GM12878 (cell line): ENCODE results near the gene TECPR1.

Experiments
- CTCF ChIP-seq, 3 experiments: IDR thresholded peaks in 2 of 3; conservative IDR thresholded peaks in 1 of 3; 2 replicates each; pipeline ENCODE4 v1.5.1; 2011; ENCODE audit warnings: low read depth in 3 of 3, low read length in 3 of 3, mild to moderate bottlenecking in 3 of 3, control low read depth in 2 of 3, moderate library complexity in 2 of 3, inconsistent platforms in 1 of 3, mixed read lengths in 1 of 3; ENCODE audit not compliant: control insufficient read depth in 2 of 3, insufficient read depth in 1 of 3; ENCODE audit errors: extremely low read depth in 1 of 3
- JUND ChIP-seq: IDR thresholded peaks from 2 replicates; pipeline ENCODE4 v1.6.1; 2012; ENCODE audit warnings: low read depth, mild to moderate bottlenecking, low read length, improper control_type of control experiment, moderate library complexity
- KDM1A ChIP-seq: fragments of 200-600 bp; sonication (generic); IDR thresholded peaks from 2 replicates; pipeline ENCODE4 v1.6.1; 2016; ENCODE audit warnings: borderline replicate concordance
- MLLT1 ChIP-seq: fragments of 450-650 bp; IDR thresholded peaks from 2 replicates; pipeline ENCODE4 v1.6.1; 2016; ENCODE audit warnings: mild to moderate bottlenecking
- PAX8 ChIP-seq: fragments of 450-650 bp; IDR thresholded peaks from 2 replicates; pipeline ENCODE4 v1.6.1; 2017; ENCODE audit warnings: mild to moderate bottlenecking, moderate library complexity
- RAD21 ChIP-seq: IDR thresholded peaks from 2 replicates; pipeline ENCODE4 v1.6.1; 2011; ENCODE audit warnings: mild to moderate bottlenecking, low read depth, low read length, moderate library complexity; ENCODE audit not compliant: insufficient read depth
- RCOR1 ChIP-seq: conservative IDR thresholded peaks from 2 replicates; pipeline ENCODE4 v1.6.1; 2012; ENCODE audit warnings: low read depth, low read length, improper control_type of control experiment
- TAF1 ChIP-seq: IDR thresholded peaks from 2 replicates; pipeline ENCODE4 v1.6.1; 2011; ENCODE audit warnings: mild to moderate bottlenecking, low read depth, low read length, borderline replicate concordance
- TCF7 ChIP-seq: IDR thresholded peaks from 2 replicates; pipeline ENCODE4 v1.6.1; 2014; ENCODE audit warnings: antibody characterized with exemption, borderline replicate concordance
- ZSCAN29 ChIP-seq: fragments of 450-650 bp; IDR thresholded peaks from 2 replicates; pipeline ENCODE4 v1.6.1; 2017; ENCODE audit warnings: mild to moderate bottlenecking, moderate library complexity

GRCh38 chr7:98213296-98213887 lies 38.6 kb downstream of the TECPR1 start:
- TF ChIP-seq RCOR1, result no peak
- no peak for TF ChIP-seq MLLT1
- no peak for TF ChIP-seq RAD21
- TF ChIP-seq TAF1, result no peak
- TF ChIP-seq JUND, result no peak
- TF ChIP-seq ZSCAN29, result no peak
- TF ChIP-seq PAX8, result no peak
- TF ChIP-seq TCF7, result no peak
- no peak for TF ChIP-seq KDM1A
- no peak for TF ChIP-seq CTCF (IDR thresholded peaks at IDR 0.05 in 2 of 3, conservative IDR thresholded peaks at IDR 0.05 in 1 of 3; ENCODE audit: control insufficient read depth in 2 of 3, extremely low read depth in 1 of 3, insufficient read depth in 1 of 3, low read depth in 3 of 3, low read length in 3 of 3)
